Choroid plexus epithelial cell (primary cell): Measurements from ENCODE around the gene CDH22.

ENCODE experiments used
- DNase-seq: peaks from one replicate; pipeline ENCODE4 v3.0.0-alpha.2; 2010; ENCODE audit warnings: low read depth
- H3K4me3 ChIP-seq: 2 replicates; pipeline ENCODE4 v1.5.1; 2011; ENCODE audit warnings: low read depth, mild to moderate bottlenecking, control low read depth, low read length, moderate library complexity
- CTCF ChIP-seq: conservative IDR thresholded peaks from 2 replicates; pipeline ENCODE4 v1.5.1; 2011; ENCODE audit warnings: low read depth, mild to moderate bottlenecking, control low read depth, inconsistent platforms, low read length, moderate library complexity

CDH22 gene

GRCh38 chr20:46206025-46206424 lies 102.3 kb downstream of the CDH22 start:
- peak; percentile 43 for DNase-seq

GRCh38 chr20:46205349-46205748 lies 102.9 kb downstream of the CDH22 start:
- no peak for DNase-seq
- H3K4me3 ChIP-seq: no peak overlapping the region
- no peak for TF ChIP-seq CTCF

More at GRCh38 chr20:46206025-46206424, 102.3 kb downstream of the CDH22 start:
- H3K4me3 ChIP-seq: no peak overlapping the region
- no peak for TF ChIP-seq CTCF

GRCh38 chr20:46204594-46205186 lies 103.6 kb downstream of the CDH22 start:
- TF ChIP-seq CTCF: no peak
- DNase-seq: no peak
- H3K4me3 ChIP-seq: no peak overlapping the region

- H3K4me3 ChIP-seq: no peak overlapping the region
- DNase-seq: no peak
- no peak for TF ChIP-seq CTCF
Measured at GRCh38 chr20:46203510-46203837, 104.8 kb downstream of the CDH22 start.

- no peak for TF ChIP-seq CTCF
- DNase-seq: no peak
- no peak overlapping the region for H3K4me3 ChIP-seq
Measured at GRCh38 chr20:46202766-46203509, 105.4 kb downstream of the CDH22 start.

GRCh38 chr20:46200582-46201570 lies 107.4 kb downstream of the CDH22 start:
- no peak for TF ChIP-seq CTCF
- no peak for DNase-seq
- H3K4me3 ChIP-seq: no peak overlapping the region
